Sciatic nerve (tissue), 2 donors: ENCODE measurements around the gene RAX. TPM values are rescaled to one million over a fixed set of nuclear protein-coding genes. Genes with fewer than 3 reads are reported as not detected.

ENCODE experiments used
- ATAC-seq: fragments of 200-7000 bp; cut with Tn5 transposase; one replicate; pipeline ENCODE4 v1.9.1; 2020; ENCODE audit warnings: mild to moderate bottlenecking, moderate library complexity
- DNase-seq: peaks from one replicate; pipeline ENCODE4 v3.0.0-alpha.2; 2020; ENCODE audit warnings: low spot score
- intact Hi-C: fragments of 100-400 bp; cut with DNase I; formaldehyde crosslinking; loops from one replicate; pipeline ENCODE4 v1.14.2; 2022
- total RNA-seq: library from RNA; stranded (reverse); fragmentation: NEBNext Ultra II Directional; extraction: Animal tissue kit (Norgen Biotek cat#: 25700); gene quantifications from one replicate; pipeline ENCODE4 v1.2.1, GENCODE V29; 2021
- donor health status: DM: no; HTN: no; CAD: no.
- donor health status: DM: no; HTN: no; CAD: no.

The RAX gene
- total RNA-seq, 1 donor from 2014 or later: not detected

GRCh38 chr18:59275406-59275949 lies 2.2 kb upstream of the RAX start:
- DNase-seq (no peak), ATAC-seq (no peak)
- intact Hi-C loops: no loop called here

- ATAC-seq: no peak
- intact Hi-C loops: no loop called here
- no peak for DNase-seq
Measured at GRCh38 chr18:59274533-59274928, 1.3 kb upstream of the RAX start.

- ATAC-seq: no peak
Measured at GRCh38 chr18:59273759-59274532, 692 bp upstream of the RAX start.

GRCh38 chr18:59272221-59272888 lies 899 bp downstream of the RAX start:
- no peak for DNase-seq
- intact Hi-C loops: no loop called here
- no peak for ATAC-seq

More at GRCh38 chr18:59273759-59274532, 692 bp upstream of the RAX start:
- DNase-seq: no peak
- intact Hi-C loops: no loop called here

GRCh38 chr18:59271606-59272220 lies 1.5 kb downstream of the RAX start:
- no peak for DNase-seq
- ATAC-seq: no peak
- intact Hi-C loops: no loop called here

- ATAC-seq (no peak), DNase-seq (no peak)
- intact Hi-C loops: no loop called here
Measured at GRCh38 chr18:59270689-59271257, 2.5 kb downstream of the RAX start.

- DNase-seq: no peak
Measured at GRCh38 chr18:59269563-59270119, 3.6 kb downstream of the RAX start.

GRCh38 chr18:59268721-59269562 lies 4.3 kb downstream of the RAX start:
- ATAC-seq: no peak
- DNase-seq: no peak

More at GRCh38 chr18:59269563-59270119, 3.6 kb downstream of the RAX start:
- intact Hi-C loops: no loop called here
- no peak for ATAC-seq

GRCh38 chr18:59268127-59268720 lies 5.0 kb downstream of the RAX start:
- DNase-seq (no peak), ATAC-seq (no peak)

More at GRCh38 chr18:59268721-59269562, 4.3 kb downstream of the RAX start:
- intact Hi-C loops: no loop called here

GRCh38 chr18:59267503-59268126 lies 5.6 kb downstream of the RAX start:
- intact Hi-C loops: no loop called here
- ATAC-seq (no peak), DNase-seq (no peak)

More at GRCh38 chr18:59268127-59268720, 5.0 kb downstream of the RAX start:
- intact Hi-C loops: no loop called here

- DNase-seq (no peak), ATAC-seq (no peak)
- intact Hi-C loops: no loop called here
Measured at GRCh38 chr18:59266886-59267502, 6.3 kb downstream of the RAX start.

GRCh38 chr18:59266459-59266858 lies 6.8 kb downstream of the RAX start:
- ATAC-seq: no peak
- intact Hi-C loops: no loop called here

GRCh38 chr18:59265974-59266369 lies 7.3 kb downstream of the RAX start:
- DNase-seq: no peak
- intact Hi-C loops: no loop called here
- no peak for ATAC-seq

More at GRCh38 chr18:59266459-59266858, 6.8 kb downstream of the RAX start:
- no peak for DNase-seq

- intact Hi-C loops: no loop called here
- DNase-seq (no peak), ATAC-seq (no peak)
Measured at GRCh38 chr18:59265246-59265973, 7.8 kb downstream of the RAX start.

GRCh38 chr18:59264651-59265245 lies 8.5 kb downstream of the RAX start:
- DNase-seq (no peak), ATAC-seq (peak; percentile 15)
- intact Hi-C loops: no loop called here

GRCh38 chr18:59264121-59264571 lies 9.1 kb downstream of the RAX start:
- no peak for DNase-seq
- ATAC-seq: no peak
- intact Hi-C loops: no loop called here
